Right ventricle myocardium inferior (tissue), 1 donor: ENCODE data around the gene PTPRS. TPM values are rescaled to one million over a fixed set of nuclear protein-coding genes. Genes with fewer than 3 reads are reported as not detected.

Source experiments
- ATAC-seq: fragments of 200-7000 bp; cut with Tn5 transposase; one replicate; pipeline ENCODE4 v1.9.1; 2020; ENCODE audit warnings: mild to moderate bottlenecking, moderate library complexity
- DNase-seq: peaks from one replicate; pipeline ENCODE4 v3.0.0; 2021; ENCODE audit errors: missing footprints
- intact Hi-C: fragments of 100-400 bp; cut with DNase I; formaldehyde crosslinking; loops from one replicate; pipeline ENCODE4 v1.11.0; 2022
- total RNA-seq: library from RNA; stranded (reverse); fragmentation: NEBNext Ultra II Directional; extraction: Animal tissue kit (Norgen Biotek cat#: 25700); gene quantifications from one replicate; pipeline ENCODE4 v1.2.1, GENCODE V29; 2021
- donor health status: DM: no; HTN: yes; CAD: no; lungs with severe emphysema.

PTPRS gene
- total RNA-seq, 1 donor from 2014 or later: 61.0 TPM

DNA sequence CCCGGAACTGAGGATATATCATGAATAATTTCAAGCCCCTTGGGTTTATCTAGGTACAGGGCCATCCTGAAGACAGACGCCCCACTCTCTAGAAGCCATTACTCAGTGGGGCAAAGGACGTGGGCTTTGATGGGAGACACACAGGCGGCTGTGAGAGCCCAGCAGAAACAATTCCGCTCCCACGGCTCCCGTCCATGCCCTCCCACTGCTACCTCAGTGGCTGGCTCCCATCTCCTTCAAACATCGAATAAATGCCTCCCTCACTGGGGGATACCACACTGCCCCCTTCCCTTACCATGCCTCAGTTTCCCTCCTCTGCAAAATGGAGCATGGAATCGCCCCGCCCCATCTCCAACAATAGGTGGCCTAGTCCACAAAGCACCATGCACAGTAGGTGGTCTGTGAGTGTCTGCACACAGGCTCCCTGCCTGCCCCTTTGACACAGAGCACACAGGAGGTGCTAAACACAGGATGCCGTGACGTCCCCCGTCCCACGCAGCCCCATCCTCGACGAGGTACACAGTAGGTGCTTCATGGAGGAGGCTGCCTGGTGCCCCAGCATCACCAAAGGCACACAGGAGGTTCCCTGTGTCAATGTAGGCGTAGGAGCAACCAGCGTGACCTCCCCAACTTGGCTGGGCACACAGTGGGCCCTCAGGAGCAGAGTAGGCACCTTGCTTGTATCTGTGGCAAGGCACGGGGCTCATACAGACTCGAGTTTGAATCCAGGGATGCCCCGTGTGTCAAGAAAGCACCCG lies 46.0 kb downstream of the PTPRS start:
- intact Hi-C loops: no loop called here
- ATAC-seq (no peak), DNase-seq (no peak)

GRCh38 chr19:5293612-5294378 lies 46.8 kb downstream of the PTPRS start:
- ATAC-seq (peak; percentile 55), DNase-seq (no peak)
- intact Hi-C loops: no loop called here

- peak; percentile 91 for ATAC-seq
- no peak for DNase-seq
- intact Hi-C loops: no loop called here
These were observed 47.6 kb downstream of the PTPRS start for GRCh38 chr19:5292822-5293611.

DNA sequence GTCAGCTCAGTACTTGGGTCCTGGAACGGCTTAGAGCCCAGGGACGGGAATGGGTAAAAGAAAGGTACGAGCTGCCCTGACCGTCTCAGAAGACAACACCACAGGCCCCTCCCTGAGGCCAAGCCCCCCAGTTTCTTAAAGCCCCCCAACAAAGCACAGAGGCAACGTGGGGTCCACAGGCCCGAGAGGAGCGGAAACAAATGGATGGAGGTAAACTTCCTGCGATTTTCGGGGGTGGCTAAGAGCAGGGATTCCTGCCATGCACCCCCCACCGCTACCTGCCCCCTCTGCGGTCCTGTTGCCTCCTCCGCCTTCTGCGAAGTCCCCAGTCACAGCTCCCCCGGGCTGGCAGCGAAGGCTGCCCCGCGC lies 48.2 kb downstream of the PTPRS start:
- no peak for ATAC-seq

GRCh38 chr19:5291588-5292193 lies 48.9 kb downstream of the PTPRS start:
- no peak for ATAC-seq
- no peak for DNase-seq
- intact Hi-C loops: no loop called here

More for the DNA sequence above, 48.2 kb downstream of the PTPRS start:
- DNase-seq: no peak
- intact Hi-C loops: no loop called here

Other genes with a start within 250 kb of the PTPRS start
- gene ZNRF4, start 114.6 kb upstream of the PTPRS start, total RNA-seq: not detected
- not detected for gene TINCR, start 227.1 kb upstream of the PTPRS start, total RNA-seq